Measurements from ENCODE around the gene PDHA1. TPM values are rescaled to one million over a fixed set of nuclear protein-coding genes. Genes with fewer than 3 reads are reported as not detected.

PDHA1 gene
- total and polyA plus RNA-seq, 2 experiments from 2014 or later, result 77.3 to 257 TPM

DNA sequence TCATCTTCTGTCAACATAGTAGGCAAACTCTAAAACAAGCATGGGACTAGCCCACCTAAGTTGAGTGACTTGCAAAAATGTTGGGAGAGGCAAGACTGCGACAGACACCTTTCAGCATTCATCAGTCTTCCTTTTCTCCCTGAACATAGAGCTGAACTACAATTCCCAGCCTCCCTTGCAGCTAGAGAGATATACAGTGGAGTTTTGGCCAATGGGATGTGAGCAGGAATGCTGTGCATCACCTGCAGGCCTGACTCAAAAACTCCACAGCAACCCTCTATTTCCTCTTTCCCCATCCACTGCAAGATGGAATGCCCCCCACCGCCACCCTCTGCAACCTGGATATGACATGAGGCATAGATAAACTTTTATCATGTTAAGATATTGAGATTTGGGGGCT is 66.5 kb downstream of the PDHA1 start:
- H2AFZ ChIP-seq, result no peak overlapping the region
- no peak overlapping the region for H3K4me3 ChIP-seq
- Mint-ChIP-seq H3K4me3 (no peak overlapping the region), H3K9me3 (no peaks in the 10 kb centered on the region; the same call in 1 of the 3 replicates), H3K27ac (no peak overlapping the region), H3K27me3 (ENCODE audit: insufficient read depth, low read depth, poor library complexity) (peaks cover 1% of the 10 kb centered on the region), H3K4me1 (no peaks in the 10 kb centered on the region), H3K36me3 (ENCODE audit: low read depth) (no peaks in the 10 kb centered on the region; the same call in 2 of the 3 replicates)
- TF ChIP-seq EZH2 (IDR thresholded peaks at IDR 0.05; ENCODE audit: low read depth, unreplicated experiment) (no peak), STAT1 (IDR thresholded peaks at IDR 0.05; ENCODE audit: unreplicated experiment) (no peak), EZH2phosphoT487 (IDR thresholded peaks at IDR 0.05; ENCODE audit: unreplicated experiment) (no peak), JUNB (IDR thresholded peaks at IDR 0.05; ENCODE audit: unreplicated experiment) (no peak), NANOG (IDR thresholded peaks at IDR 0.05; ENCODE audit: borderline replicate concordance) (no peak), ZNF114 (CRISPR knock-in tag; IDR thresholded peaks at IDR 0.05) (no peak), CREB1 (CRISPR knock-in tag; IDR thresholded peaks at IDR 0.05; ENCODE audit: low read depth) (no peak), ZNF331 (CRISPR knock-in tag; IDR thresholded peaks at IDR 0.05; ENCODE audit: low read depth) (no peak), POLR2AphosphoS5 (IDR thresholded peaks at IDR 0.05; ENCODE audit: low read depth) (no peak)
- TF ChIP-seq, protein P1, sequence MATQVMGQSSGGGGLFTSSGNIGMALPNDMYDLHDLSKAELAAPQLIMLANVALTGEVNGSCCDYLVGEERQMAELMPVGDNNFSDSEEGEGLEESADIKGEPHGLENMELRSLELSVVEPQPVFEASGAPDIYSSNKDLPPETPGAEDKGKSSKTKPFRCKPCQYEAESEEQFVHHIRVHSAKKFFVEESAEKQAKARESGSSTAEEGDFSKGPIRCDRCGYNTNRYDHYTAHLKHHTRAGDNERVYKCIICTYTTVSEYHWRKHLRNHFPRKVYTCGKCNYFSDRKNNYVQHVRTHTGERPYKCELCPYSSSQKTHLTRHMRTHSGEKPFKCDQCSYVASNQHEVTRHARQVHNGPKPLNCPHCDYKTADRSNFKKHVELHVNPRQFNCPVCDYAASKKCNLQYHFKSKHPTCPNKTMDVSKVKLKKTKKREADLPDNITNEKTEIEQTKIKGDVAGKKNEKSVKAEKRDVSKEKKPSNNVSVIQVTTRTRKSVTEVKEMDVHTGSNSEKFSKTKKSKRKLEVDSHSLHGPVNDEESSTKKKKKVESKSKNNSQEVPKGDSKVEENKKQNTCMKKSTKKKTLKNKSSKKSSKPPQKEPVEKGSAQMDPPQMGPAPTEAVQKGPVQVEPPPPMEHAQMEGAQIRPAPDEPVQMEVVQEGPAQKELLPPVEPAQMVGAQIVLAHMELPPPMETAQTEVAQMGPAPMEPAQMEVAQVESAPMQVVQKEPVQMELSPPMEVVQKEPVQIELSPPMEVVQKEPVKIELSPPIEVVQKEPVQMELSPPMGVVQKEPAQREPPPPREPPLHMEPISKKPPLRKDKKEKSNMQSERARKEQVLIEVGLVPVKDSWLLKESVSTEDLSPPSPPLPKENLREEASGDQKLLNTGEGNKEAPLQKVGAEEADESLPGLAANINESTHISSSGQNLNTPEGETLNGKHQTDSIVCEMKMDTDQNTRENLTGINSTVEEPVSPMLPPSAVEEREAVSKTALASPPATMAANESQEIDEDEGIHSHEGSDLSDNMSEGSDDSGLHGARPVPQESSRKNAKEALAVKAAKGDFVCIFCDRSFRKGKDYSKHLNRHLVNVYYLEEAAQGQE (IDR thresholded peaks at IDR 0.05; ENCODE audit: unreplicated experiment), result no peak
- TF ChIP-seq, protein P2, sequence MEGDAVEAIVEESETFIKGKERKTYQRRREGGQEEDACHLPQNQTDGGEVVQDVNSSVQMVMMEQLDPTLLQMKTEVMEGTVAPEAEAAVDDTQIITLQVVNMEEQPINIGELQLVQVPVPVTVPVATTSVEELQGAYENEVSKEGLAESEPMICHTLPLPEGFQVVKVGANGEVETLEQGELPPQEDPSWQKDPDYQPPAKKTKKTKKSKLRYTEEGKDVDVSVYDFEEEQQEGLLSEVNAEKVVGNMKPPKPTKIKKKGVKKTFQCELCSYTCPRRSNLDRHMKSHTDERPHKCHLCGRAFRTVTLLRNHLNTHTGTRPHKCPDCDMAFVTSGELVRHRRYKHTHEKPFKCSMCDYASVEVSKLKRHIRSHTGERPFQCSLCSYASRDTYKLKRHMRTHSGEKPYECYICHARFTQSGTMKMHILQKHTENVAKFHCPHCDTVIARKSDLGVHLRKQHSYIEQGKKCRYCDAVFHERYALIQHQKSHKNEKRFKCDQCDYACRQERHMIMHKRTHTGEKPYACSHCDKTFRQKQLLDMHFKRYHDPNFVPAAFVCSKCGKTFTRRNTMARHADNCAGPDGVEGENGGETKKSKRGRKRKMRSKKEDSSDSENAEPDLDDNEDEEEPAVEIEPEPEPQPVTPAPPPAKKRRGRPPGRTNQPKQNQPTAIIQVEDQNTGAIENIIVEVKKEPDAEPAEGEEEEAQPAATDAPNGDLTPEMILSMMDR (conservative IDR thresholded peaks at IDR 0.05; ENCODE audit: low read depth in 2 of 2), result no peak
- H3K36me3 ChIP-seq (ENCODE audit: insufficient read depth), result no peaks in the 10 kb centered on the region
- no peaks in the 10 kb centered on the region for H3F3A ChIP-seq (replicated peaks; ENCODE audit: low read depth)
- H4K20me1 ChIP-seq (replicated peaks; ENCODE audit: insufficient read depth), result no peaks in the 10 kb centered on the region
- H3K4me2 ChIP-seq, result no peak overlapping the region
- H3K27ac ChIP-seq (ENCODE audit: low read depth), result no peak overlapping the region
- no peaks in the 10 kb centered on the region for H3K4me1 ChIP-seq (ENCODE audit: insufficient read depth)
- H3K27me3 ChIP-seq (ENCODE audit: insufficient read depth), result no peaks in the 10 kb centered on the region
- no peaks in the 10 kb centered on the region for H3K9me2 ChIP-seq (ENCODE audit: insufficient read depth)
- peak; percentile 48 for DNase-seq (ENCODE audit: low spot score)
- peak; percentile 77 for ATAC-seq
- H3K79me2 ChIP-seq (replicated peaks; ENCODE audit: insufficient read depth), result no peaks in the 10 kb centered on the region

Small RNA genes within 50 kb of the gene (small RNA-seq; reads per million reads assigned to genes)
- gene RF00019 (ENCODE audit: low replicate concordance), result not detected

Other genes starting within 250 kb of the PDHA1 start
- 10.8 and 12.2 TPM in 2 replicates for gene ADGRG2, start 221.5 kb upstream of the PDHA1 start, total RNA-seq (2014; rRNA removed; shearing (Covaris generic))
- gene ADGRG2, start 221.5 kb upstream of the PDHA1 start, polyA plus RNA-seq (2016; fragmentation: Nextera tagmentation; extraction: Ambion mirVana), result 3.9 and 4.0 TPM in 2 replicates
- 1.4 and 3.1 TPM in 2 replicates for gene MAP3K15, start 171.6 kb downstream of the PDHA1 start, total RNA-seq (2014; rRNA removed; shearing (Covaris generic))
- 0.40 and 0.45 TPM in 2 replicates for gene MAP3K15, start 171.6 kb downstream of the PDHA1 start, polyA plus RNA-seq (2016; fragmentation: Nextera tagmentation; extraction: Ambion mirVana)

Data from GM23338 (cell line).